MM.1S (cell line): ENCODE results near the gene PSMC4.

Source experiments
- EZH2 ChIP-seq: fragments of 300-600 bp; sonication (generic); optimal IDR thresholded peaks from 2 replicates; pipeline ENCODE3; 2017; ENCODE audit warnings: low read depth, mild to moderate bottlenecking, antibody characterized with exemption, low read length, mixed read lengths
- EZH2phosphoT487 ChIP-seq: fragments of 300-600 bp; sonication (generic); IDR thresholded peaks from 2 replicates; pipeline ENCODE4 v1.6.1; 2018; ENCODE audit warnings: antibody characterized with exemption, low read length
- TF ChIP-seq, protein P1 (sequence below): fragments of 300-600 bp; sonication (generic); IDR thresholded peaks from 2 replicates; pipeline ENCODE4 v1.5.1; 2016; ENCODE audit warnings: antibody characterized with exemption, low read length, mixed read lengths

- no peak for TF ChIP-seq EZH2
- TF ChIP-seq, protein P1, sequence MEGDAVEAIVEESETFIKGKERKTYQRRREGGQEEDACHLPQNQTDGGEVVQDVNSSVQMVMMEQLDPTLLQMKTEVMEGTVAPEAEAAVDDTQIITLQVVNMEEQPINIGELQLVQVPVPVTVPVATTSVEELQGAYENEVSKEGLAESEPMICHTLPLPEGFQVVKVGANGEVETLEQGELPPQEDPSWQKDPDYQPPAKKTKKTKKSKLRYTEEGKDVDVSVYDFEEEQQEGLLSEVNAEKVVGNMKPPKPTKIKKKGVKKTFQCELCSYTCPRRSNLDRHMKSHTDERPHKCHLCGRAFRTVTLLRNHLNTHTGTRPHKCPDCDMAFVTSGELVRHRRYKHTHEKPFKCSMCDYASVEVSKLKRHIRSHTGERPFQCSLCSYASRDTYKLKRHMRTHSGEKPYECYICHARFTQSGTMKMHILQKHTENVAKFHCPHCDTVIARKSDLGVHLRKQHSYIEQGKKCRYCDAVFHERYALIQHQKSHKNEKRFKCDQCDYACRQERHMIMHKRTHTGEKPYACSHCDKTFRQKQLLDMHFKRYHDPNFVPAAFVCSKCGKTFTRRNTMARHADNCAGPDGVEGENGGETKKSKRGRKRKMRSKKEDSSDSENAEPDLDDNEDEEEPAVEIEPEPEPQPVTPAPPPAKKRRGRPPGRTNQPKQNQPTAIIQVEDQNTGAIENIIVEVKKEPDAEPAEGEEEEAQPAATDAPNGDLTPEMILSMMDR: no peak
- no peak for TF ChIP-seq EZH2phosphoT487
Measured at GRCh38 chr19:39937787-39938186, 33.2 kb upstream of the PSMC4 start.
